IPS DF 4.7 (cell line): ENCODE results near the gene RTP5.
"Not testable (repeated sequence)": the region's sequence is repeated elsewhere in the genome, so short reads cannot be mapped to it uniquely, and the experiment has no call there.

Experiments used
- DNase-seq: peaks from one replicate; pipeline ENCODE4 v3.0.0-alpha.2; 2013; ENCODE audit warnings: low spot score; ENCODE audit errors: extremely low read depth

The RTP5 gene

DNA sequence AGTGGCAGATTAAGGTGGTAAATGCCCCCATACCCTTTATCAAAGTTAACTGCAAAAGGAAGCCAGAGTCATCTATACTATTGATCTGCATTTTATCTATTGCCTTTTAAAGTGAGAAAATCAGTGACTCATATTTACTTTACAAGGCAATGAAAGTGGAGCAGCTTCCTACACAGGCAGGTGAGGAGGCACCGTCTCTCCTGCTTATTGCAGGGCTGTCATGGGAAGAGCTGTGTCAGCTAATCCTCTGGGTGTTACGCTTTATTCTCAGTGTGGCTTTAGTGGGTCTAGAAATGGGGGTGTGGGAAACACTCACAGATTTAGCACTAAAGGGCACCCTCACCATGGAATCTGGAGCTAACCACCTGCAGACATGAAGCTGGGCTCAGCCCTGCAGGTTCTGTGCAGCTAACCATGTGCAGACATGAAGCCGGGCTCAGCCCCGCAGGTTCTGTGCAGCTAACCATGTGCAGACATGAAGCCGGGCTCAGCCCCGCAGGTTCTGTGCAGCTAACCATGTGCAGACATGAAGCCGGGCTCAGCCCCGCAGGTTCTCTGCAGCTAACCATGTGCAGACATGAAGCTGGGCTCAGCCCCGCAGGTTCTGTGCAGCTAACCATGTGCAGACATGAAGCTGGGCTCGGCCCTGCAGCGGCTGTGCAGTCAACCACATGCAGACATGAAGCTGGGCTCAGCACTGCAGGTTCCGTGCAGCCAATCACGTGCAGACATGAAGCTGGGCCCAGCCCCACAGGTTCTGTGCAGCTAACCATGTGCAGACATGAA is 53.5 kb downstream of the RTP5 start:
- not testable (repeated sequence) for DNase-seq
